Ramos (cell line): Measurements from ENCODE around the gene NATD1.

Experiments used
- in situ Hi-C: fragments of 300-500 bp; cut with MboI; formaldehyde crosslinking; loops from one replicate; pipeline ENCODE4 v1.14.3; 2022; ENCODE audit warnings: low sequenced_read_pairs; ENCODE audit not compliant: unreplicated experiment

NATD1 gene

GRCh38 chr17:21252796-21253645 is at the start of gene NATD1:
Gene NATD1 (minus strand): TSS chr17:21253410. CDS start chr17:21253264, 146 bp downstream.
- in situ Hi-C loops = no loop called here

GRCh38 chr17:21301593-21302550 is 48.7 kb upstream of the NATD1 start:
- in situ Hi-C loops = loop anchor here (25.0 kb wide), 1 partner anchor 1185 kb away; no protein-coding TSS in a partner anchor

- in situ Hi-C loops = loop anchor here (25.0 kb wide), 1 partner anchor 1186 kb away; no protein-coding TSS in a partner anchor
Observed at GRCh38 chr17:21300601-21301571, 47.7 kb upstream of the NATD1 start.

GRCh38 chr17:21299981-21300600 is 46.9 kb upstream of the NATD1 start:
- in situ Hi-C loops = loop anchor here (25.0 kb wide), 1 partner anchor 1187 kb away; no protein-coding TSS in a partner anchor

- in situ Hi-C loops = no loop called here
Observed at GRCh38 chr17:21298983-21299519, 45.8 kb upstream of the NATD1 start.

GRCh38 chr17:21298056-21298982 is 45.1 kb upstream of the NATD1 start:
- in situ Hi-C loops = no loop called here

- in situ Hi-C loops = no loop called here
Observed at GRCh38 chr17:21297597-21297996, 44.4 kb upstream of the NATD1 start.

GRCh38 chr17:21297026-21297520 is 43.9 kb upstream of the NATD1 start:
- in situ Hi-C loops = no loop called here

- in situ Hi-C loops = no loop called here
Observed at GRCh38 chr17:21296097-21297025, 43.2 kb upstream of the NATD1 start.

GRCh38 chr17:21295036-21295952 is 42.1 kb upstream of the NATD1 start:
- in situ Hi-C loops = no loop called here

- in situ Hi-C loops = no loop called here
Observed at GRCh38 chr17:21294321-21295035, 41.3 kb upstream of the NATD1 start.

- in situ Hi-C loops = no loop called here
Observed at GRCh38 chr17:21293831-21294210, 40.6 kb upstream of the NATD1 start.

GRCh38 chr17:21292867-21293830 is 39.9 kb upstream of the NATD1 start:
- in situ Hi-C loops = no loop called here

GRCh38 chr17:21291862-21292261 is 38.7 kb upstream of the NATD1 start:
- in situ Hi-C loops = no loop called here
